ENCODE measurements around the gene EIPR1. TPM values are rescaled to one million over a fixed set of nuclear protein-coding genes. Genes with fewer than 3 reads are reported as not detected.

EIPR1 gene
- total and polyA plus RNA-seq, 2 donors (not counting 3 experiments of a cell fraction or from before 2014, with no cell fraction given): 30.8 to 57.3 TPM

DNA sequence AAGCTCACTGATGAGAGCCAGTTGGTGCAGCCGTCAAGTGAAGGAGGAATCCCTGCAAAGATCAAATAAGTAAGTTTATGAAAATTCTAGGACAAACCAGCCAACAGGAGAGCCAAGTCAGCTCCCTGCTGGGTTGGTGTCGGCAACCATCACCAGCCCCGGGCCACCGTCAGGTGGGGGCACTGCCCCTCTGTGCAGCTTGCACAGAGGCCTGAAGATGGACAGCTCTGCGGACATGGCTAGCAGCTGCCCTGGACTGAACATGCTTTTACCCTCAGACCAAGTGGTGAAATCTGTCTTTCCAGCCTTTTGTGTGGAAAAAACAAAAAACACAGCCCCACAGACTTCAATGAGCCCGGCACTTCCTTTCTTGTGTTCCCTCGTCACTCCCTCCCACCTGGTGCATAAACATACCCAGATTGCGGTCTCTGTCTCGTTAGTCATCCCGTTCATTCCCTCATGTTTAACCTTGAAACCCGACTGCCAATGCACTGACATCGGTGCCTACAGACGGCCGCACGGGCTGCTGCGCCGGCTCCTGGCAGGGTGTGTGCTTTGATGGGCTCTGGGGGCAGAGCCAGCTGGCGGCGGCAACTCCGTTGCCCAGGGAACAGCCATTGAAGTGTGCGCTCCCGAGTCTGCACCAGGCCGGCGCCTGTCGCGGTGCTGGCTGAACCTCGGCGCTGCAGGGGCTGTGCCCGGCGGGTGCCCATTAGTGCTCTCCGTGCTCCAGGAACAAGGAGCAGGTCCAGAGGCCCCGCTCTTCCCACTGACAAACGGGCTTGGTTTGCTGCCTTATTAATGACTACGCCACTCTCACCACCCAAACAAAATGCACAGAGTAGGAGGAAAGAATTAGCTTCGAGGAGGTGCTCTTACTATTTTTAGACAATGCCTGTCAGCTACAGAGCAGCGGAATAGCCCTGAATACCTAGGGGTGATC is 95.3 kb downstream of the EIPR1 start:
- H3K9me3 ChIP-seq (replicated peaks; ENCODE audit: control insufficient read depth, insufficient read depth, low read length): no peaks in the 10 kb centered on the region
- no peaks in the 10 kb centered on the region for H4K20me1 ChIP-seq (replicated peaks; ENCODE audit: control insufficient read depth, extremely low read depth, insufficient read depth, low read length)
- no peak overlapping the region for H3K4me3 ChIP-seq (replicated peaks in 1 of 3; ENCODE audit: insufficient read depth in 1 of 3, low read depth in 1 of 3, low read length in 3 of 3)
- intact Hi-C loops (cut with micrococcal nuclease) (no loop called here), dilution Hi-C loops (cut with MboI; ENCODE audit: extremely low pct_ligation_motif_present, low sequenced_read_pairs) (no loop called here)
- H3K4me2 ChIP-seq (ENCODE audit: insufficient read depth, low read length): no peak overlapping the region
- TF ChIP-seq, protein P1, sequence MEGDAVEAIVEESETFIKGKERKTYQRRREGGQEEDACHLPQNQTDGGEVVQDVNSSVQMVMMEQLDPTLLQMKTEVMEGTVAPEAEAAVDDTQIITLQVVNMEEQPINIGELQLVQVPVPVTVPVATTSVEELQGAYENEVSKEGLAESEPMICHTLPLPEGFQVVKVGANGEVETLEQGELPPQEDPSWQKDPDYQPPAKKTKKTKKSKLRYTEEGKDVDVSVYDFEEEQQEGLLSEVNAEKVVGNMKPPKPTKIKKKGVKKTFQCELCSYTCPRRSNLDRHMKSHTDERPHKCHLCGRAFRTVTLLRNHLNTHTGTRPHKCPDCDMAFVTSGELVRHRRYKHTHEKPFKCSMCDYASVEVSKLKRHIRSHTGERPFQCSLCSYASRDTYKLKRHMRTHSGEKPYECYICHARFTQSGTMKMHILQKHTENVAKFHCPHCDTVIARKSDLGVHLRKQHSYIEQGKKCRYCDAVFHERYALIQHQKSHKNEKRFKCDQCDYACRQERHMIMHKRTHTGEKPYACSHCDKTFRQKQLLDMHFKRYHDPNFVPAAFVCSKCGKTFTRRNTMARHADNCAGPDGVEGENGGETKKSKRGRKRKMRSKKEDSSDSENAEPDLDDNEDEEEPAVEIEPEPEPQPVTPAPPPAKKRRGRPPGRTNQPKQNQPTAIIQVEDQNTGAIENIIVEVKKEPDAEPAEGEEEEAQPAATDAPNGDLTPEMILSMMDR (IDR thresholded peaks at IDR 0.05; ENCODE audit: extremely low read depth in 1 of 2, insufficient read depth in 1 of 2, low read depth in 1 of 2, low read length in 2 of 2): no peak
- CTCF ChIA-PET: no interaction called here
- H3K27me3 ChIP-seq (ENCODE audit: control insufficient read depth in 2 of 2, insufficient read depth in 2 of 2, low read length in 2 of 2): no peaks in the 10 kb centered on the region
- no peak overlapping the region for H3K9ac ChIP-seq (replicated peaks; ENCODE audit: extremely low read depth, insufficient read depth, low read length)
- POLR2A ChIA-PET: no interaction called here
- FAIRE-seq (no peak), DNase-seq (ENCODE audit: low read depth, low spot score) (no peak)
- no peaks in the 10 kb centered on the region for H3K79me2 ChIP-seq (ENCODE audit: control insufficient read depth, insufficient read depth, low read length)
- H2AFZ ChIP-seq (ENCODE audit: low read depth, low read length): no peak overlapping the region
- no peak overlapping the region for H3K27ac ChIP-seq (ENCODE audit: insufficient read depth, low read depth, low read length)
- no peaks in the 10 kb centered on the region for H3K36me3 ChIP-seq (ENCODE audit: control insufficient read depth in 2 of 2, extremely low read depth in 1 of 2, insufficient read depth in 2 of 2, low read length in 2 of 2)
- no TSS peak for BruUV-seq (replicated peaks)
- H3K9me1 ChIP-seq (replicated peaks; ENCODE audit: control insufficient read depth, extremely low read depth, insufficient read depth, low read length): no peaks in the 10 kb centered on the region
- H3K4me1 ChIP-seq (ENCODE audit: control insufficient read depth, extremely low read depth, insufficient read depth, low read length): no peaks in the 10 kb centered on the region

- no peak for DNase-seq (ENCODE audit: low read depth, low spot score)
Measured at GRCh38 chr2:3280683-3281520, 96.7 kb downstream of the EIPR1 start.

More at GRCh38 chr2:3280683-3281520, 96.7 kb downstream of the EIPR1 start:
- no peaks in the 10 kb centered on the region for H3K27me3 ChIP-seq (ENCODE audit: control insufficient read depth in 2 of 2, insufficient read depth in 2 of 2, low read length in 2 of 2)
- H3K4me1 ChIP-seq (ENCODE audit: control insufficient read depth, extremely low read depth, insufficient read depth, low read length): no peaks in the 10 kb centered on the region
- BruUV-seq (replicated peaks): no TSS peak
- no peak for FAIRE-seq
- H3K27ac ChIP-seq (ENCODE audit: insufficient read depth, low read depth, low read length): no peak overlapping the region
- H3K4me2 ChIP-seq (ENCODE audit: insufficient read depth, low read length): no peak overlapping the region
- dilution Hi-C loops (cut with MboI; ENCODE audit: extremely low pct_ligation_motif_present, low sequenced_read_pairs) (no loop called here), intact Hi-C loops (cut with micrococcal nuclease) (no loop called here)
- no peak overlapping the region for H2AFZ ChIP-seq (ENCODE audit: low read depth, low read length)
- no peaks in the 10 kb centered on the region for H4K20me1 ChIP-seq (replicated peaks; ENCODE audit: control insufficient read depth, extremely low read depth, insufficient read depth, low read length)
- CTCF ChIA-PET: no interaction called here
- no peaks in the 10 kb centered on the region for H3K79me2 ChIP-seq (ENCODE audit: control insufficient read depth, insufficient read depth, low read length)
- no peaks in the 10 kb centered on the region for H3K9me3 ChIP-seq (replicated peaks; ENCODE audit: control insufficient read depth, insufficient read depth, low read length)
- no peaks in the 10 kb centered on the region for H3K36me3 ChIP-seq (ENCODE audit: control insufficient read depth in 2 of 2, extremely low read depth in 1 of 2, insufficient read depth in 2 of 2, low read length in 2 of 2)
- H3K4me3 ChIP-seq (replicated peaks in 1 of 3; ENCODE audit: insufficient read depth in 1 of 3, low read depth in 1 of 3, low read length in 3 of 3): no peak overlapping the region
- no peak overlapping the region for H3K9ac ChIP-seq (replicated peaks; ENCODE audit: extremely low read depth, insufficient read depth, low read length)
- POLR2A ChIA-PET: no interaction called here
- no peak for TF ChIP-seq GATA2 (IDR thresholded peaks at IDR 0.05; ENCODE audit: insufficient read depth, insufficient read length, low read depth, low read length)
- TF ChIP-seq MYC (IDR thresholded peaks at IDR 0.05; ENCODE audit: low read depth, low read length): no peak
- no peak for TF ChIP-seq POLR2A (IDR thresholded peaks at IDR 0.05; ENCODE audit: low read depth, low read length)
- TF ChIP-seq FOS (IDR thresholded peaks at IDR 0.05; ENCODE audit: borderline replicate concordance, insufficient read depth, low read length): no peak
- TF ChIP-seq, protein P1 (IDR thresholded peaks at IDR 0.05; ENCODE audit: extremely low read depth in 1 of 2, insufficient read depth in 1 of 2, low read depth in 1 of 2, low read length in 2 of 2): no peak
- no peak for TF ChIP-seq MAX (IDR thresholded peaks at IDR 0.05; ENCODE audit: insufficient read depth, insufficient read length)
- no peak for TF ChIP-seq JUN (IDR thresholded peaks at IDR 0.05; ENCODE audit: borderline replicate concordance, insufficient read depth, insufficient read length, low read depth)
- TF ChIP-seq POLR2AphosphoS5 (IDR thresholded peaks at IDR 0.05; ENCODE audit: insufficient read depth, low read depth, low read length): no peak
- TF ChIP-seq EZH2 (IDR thresholded peaks at IDR 0.05; ENCODE audit: borderline replicate concordance, low read depth, low read length, severe bottlenecking): no peak
- H3K9me1 ChIP-seq (replicated peaks; ENCODE audit: control insufficient read depth, extremely low read depth, insufficient read depth, low read length): no peaks in the 10 kb centered on the region
